A673 (cell line): ENCODE results near the gene PIAS4. TPM values are rescaled to one million over a fixed set of nuclear protein-coding genes. Genes with fewer than 3 reads are reported as not detected.

Source experiments
- BruUV-seq: library from RNA; stranded (reverse); fragments of 400-500 nt; replicated peaks from 2 replicates; lab custom pipeline; 2021; lab: Mats Ljungman, UMichigan
- CTCF ChIA-PET: fragments of 300-600 bp; sonication (Branson Sonifier 250); formaldehyde crosslinking; loops from one replicate; lab custom pipeline; 2022; ENCODE audit warnings: antibody characterized with exemption; lab: Charles Lee
- POLR2A ChIA-PET: fragments of 300-600 bp; sonication (Branson Sonifier 250); formaldehyde crosslinking; loops from one replicate; lab custom pipeline; 2022; ENCODE audit warnings: antibody characterized with exemption; ENCODE audit not compliant: low non-redundant PET; lab: Charles Lee
- DNase-seq: peaks from one replicate; pipeline ENCODE4 v3.0.0-alpha.2; 2015; ENCODE audit warnings: low spot score
- H3K27ac ChIP-seq: fragments of 200-600 bp; sonication (generic); 2 replicates; pipeline ENCODE4 v1.5.1; 2016; ENCODE audit warnings: mixed run types, low read depth, mild to moderate bottlenecking, mixed read lengths, antibody characterized with exemption, low read length; ENCODE audit not compliant: poor library complexity, severe bottlenecking
- H3K27me3 ChIP-seq: fragments of 200-600 bp; sonication (generic); replicated peaks from 2 replicates; pipeline ENCODE4 v1.6.1; 2017; ENCODE audit warnings: mixed run types, low read depth, mild to moderate bottlenecking, mixed read lengths, antibody characterized with exemption, low read length; ENCODE audit not compliant: insufficient read depth, poor library complexity
- H3K36me3 ChIP-seq: fragments of 200-600 bp; sonication (generic); 2 replicates; pipeline ENCODE4 v1.6.1; 2016; ENCODE audit warnings: mixed run types, mild to moderate bottlenecking, mixed read lengths, antibody characterized with exemption, low read length; ENCODE audit not compliant: insufficient read depth, poor library complexity, severe bottlenecking
- H3K4me1 ChIP-seq: fragments of 200-600 bp; sonication (generic); 2 replicates; pipeline ENCODE4 v1.6.1; 2017; ENCODE audit warnings: mixed run types, mild to moderate bottlenecking, mixed read lengths, antibody characterized with exemption, low read length; ENCODE audit not compliant: insufficient read depth, poor library complexity, severe bottlenecking
- H3K4me3 ChIP-seq: fragments of 200-600 bp; sonication (generic); 2 replicates; pipeline ENCODE4 v1.5.1; 2016; ENCODE audit warnings: low read depth, mixed run types, mild to moderate bottlenecking, mixed read lengths, low read length; ENCODE audit not compliant: poor library complexity, severe bottlenecking
- H3K9me3 ChIP-seq: fragments of 200-600 bp; sonication (generic); 2 replicates; pipeline ENCODE4 v1.6.1; 2016; ENCODE audit warnings: mixed run types, low read depth, mild to moderate bottlenecking, mixed read lengths, antibody characterized with exemption, low read length; ENCODE audit not compliant: poor library complexity, severe bottlenecking
- EZH2 ChIP-seq: fragments of 200-600 bp; sonication (generic); IDR thresholded peaks from 2 replicates; pipeline ENCODE4 v1.6.1; 2017; ENCODE audit warnings: borderline replicate concordance, low read depth, mild to moderate bottlenecking, mixed read lengths, antibody characterized with exemption, low read length; ENCODE audit not compliant: poor library complexity, severe bottlenecking
- intact Hi-C: fragments of 100-400 bp; cut with micrococcal nuclease; formaldehyde crosslinking; loops from one replicate; pipeline ENCODE4 v1.10.0; 2022; ENCODE audit not compliant: unreplicated experiment
- total RNA-seq: library from RNA; stranded (reverse); gene quantifications from 2 replicates; pipeline ENCODE4 v1.2.3, GENCODE V29; 2021
- TF ChIP-seq, protein P1 (sequence below): fragments of 300-800, 200-600 bp; sonication (generic); conservative IDR thresholded peaks from 2 replicates; pipeline ENCODE4 v1.5.1; 2017; ENCODE audit warnings: low read depth, mild to moderate bottlenecking, antibody characterized with exemption, low read length, moderate library complexity, mixed read lengths

The PIAS4 gene
- total RNA-seq, 1 experiment from 2014 or later: 59.1 TPM

DNA sequence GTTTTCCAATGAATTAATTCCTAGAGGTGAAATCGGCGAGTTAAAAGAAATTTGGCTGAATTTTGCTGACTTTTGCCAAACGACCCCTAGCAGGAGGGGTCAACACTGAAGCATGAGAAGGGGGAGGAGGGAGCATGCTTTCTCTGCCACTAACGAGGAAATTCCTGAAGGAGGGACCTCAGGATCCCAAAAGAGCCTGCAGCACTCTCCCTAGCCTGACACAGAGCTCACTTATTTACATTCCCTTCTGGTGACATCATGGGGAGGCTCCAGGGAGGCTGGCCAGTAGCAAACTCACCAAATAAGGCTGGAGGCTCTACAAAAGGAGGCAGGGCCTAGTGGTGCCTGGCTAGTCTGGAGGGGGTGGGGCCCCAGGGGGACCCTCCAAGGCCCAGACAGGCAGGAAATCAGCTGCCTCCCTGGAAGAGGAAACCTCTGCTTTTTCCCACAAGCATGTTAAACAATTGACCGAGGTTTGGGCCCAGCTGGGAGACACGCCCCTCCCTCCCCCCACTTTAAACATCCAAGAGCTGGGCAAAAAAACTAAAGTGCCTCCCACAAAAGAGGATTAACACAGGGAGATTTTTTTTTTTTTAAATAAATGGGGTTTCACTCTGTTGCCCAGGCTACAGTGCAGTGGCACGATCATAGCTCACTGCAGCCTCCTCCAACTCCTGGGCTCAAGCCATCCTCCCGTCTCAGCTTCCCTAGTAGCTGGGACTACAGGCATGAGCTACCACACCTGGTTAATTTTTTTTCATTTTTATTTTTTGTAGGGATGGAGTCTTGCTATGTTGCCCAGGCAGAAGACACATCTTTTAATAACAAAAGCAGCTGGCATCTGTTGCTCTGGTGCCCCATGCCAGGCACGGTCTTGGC is 38.7 kb upstream of the PIAS4 start:
- no peaks in the 10 kb centered on the region for H3K9me3 ChIP-seq
- peak; percentile 99 for DNase-seq
- TSS peak; percentile 62 for BruUV-seq
- peak overlapping the region; percentile 94 for H3K27ac ChIP-seq
- no peaks in the 10 kb centered on the region for H3K27me3 ChIP-seq
- H3K36me3 ChIP-seq: peaks cover 33% of the 10 kb centered on the region
- intact Hi-C loops: no loop called here
- H3K4me3 ChIP-seq: peak overlapping the region; percentile 93
- no peak for TF ChIP-seq EZH2
- TF ChIP-seq, protein P1, sequence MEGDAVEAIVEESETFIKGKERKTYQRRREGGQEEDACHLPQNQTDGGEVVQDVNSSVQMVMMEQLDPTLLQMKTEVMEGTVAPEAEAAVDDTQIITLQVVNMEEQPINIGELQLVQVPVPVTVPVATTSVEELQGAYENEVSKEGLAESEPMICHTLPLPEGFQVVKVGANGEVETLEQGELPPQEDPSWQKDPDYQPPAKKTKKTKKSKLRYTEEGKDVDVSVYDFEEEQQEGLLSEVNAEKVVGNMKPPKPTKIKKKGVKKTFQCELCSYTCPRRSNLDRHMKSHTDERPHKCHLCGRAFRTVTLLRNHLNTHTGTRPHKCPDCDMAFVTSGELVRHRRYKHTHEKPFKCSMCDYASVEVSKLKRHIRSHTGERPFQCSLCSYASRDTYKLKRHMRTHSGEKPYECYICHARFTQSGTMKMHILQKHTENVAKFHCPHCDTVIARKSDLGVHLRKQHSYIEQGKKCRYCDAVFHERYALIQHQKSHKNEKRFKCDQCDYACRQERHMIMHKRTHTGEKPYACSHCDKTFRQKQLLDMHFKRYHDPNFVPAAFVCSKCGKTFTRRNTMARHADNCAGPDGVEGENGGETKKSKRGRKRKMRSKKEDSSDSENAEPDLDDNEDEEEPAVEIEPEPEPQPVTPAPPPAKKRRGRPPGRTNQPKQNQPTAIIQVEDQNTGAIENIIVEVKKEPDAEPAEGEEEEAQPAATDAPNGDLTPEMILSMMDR: no peak
- peaks cover 20% of the 10 kb centered on the region for H3K4me1 ChIP-seq
- ChIA-PET POLR2A (interaction anchor here (0.6 to 1.2 kb wide), 5 partner anchors 10 to 278 kb away, joined by 3 to 8 read pairs (median 4); partner anchors contain the start of genes EEF2 and YJU2), CTCF (interaction anchor here (0.6 to 1.3 kb wide), 3 partner anchors 13 to 170 kb away, joined by 3 to 10 read pairs (median 6); no protein-coding TSS in a partner anchor)

DNA sequence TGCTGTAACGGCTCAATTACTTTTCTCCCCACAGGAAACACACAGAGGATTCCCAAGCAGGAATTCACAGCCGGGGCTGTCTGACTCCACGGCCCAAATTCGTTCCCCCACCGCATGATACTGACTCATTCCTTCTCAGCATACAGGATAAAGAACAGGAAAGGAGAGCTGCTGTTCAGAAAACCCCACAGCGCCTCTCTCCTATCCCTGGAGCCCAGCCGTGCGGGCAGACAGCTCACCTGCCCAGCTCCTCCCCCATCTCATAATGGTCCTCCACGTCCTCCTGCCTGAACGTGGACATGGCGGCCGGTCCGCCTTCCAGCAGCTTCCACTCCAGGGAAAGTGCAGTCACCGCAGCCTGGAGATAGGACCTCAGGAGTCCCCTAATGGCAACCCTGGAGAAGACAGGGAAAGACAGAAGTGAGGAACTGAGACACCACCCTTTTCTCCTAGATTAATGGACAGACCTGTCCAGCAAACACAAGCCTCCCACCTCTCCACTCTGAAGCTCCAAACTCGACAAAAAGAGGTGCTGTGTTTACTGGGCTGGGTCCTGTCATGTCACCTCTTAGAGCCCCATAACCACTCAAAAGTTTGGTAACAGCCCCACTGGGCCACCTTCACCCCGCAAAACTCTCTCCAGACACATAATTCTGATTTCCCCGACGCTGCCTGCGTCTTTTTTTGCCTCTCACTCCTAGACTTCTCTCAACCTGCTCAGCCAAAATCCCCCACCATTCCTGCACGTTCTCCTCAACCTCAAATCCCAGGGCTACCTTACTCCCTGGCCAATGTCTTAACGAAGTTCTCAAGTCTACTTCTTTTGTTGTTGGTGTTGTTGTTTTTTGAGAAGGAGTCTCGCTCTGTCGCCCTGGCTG is 37.9 kb upstream of the PIAS4 start:
- H3K4me1 ChIP-seq: peaks cover 20% of the 10 kb centered on the region
- ChIA-PET POLR2A (interaction anchor here (0.7 to 1.2 kb wide), 3 partner anchors 9 to 105 kb away, joined by 3 to 8 read pairs (median 4); partner anchors contain the start of gene EEF2), CTCF (interaction anchor here (1.3 kb wide), 1 partner anchor 18 kb away, joined by 10 read pairs; no protein-coding TSS in a partner anchor)
- BruUV-seq: no TSS peak
- peak overlapping the region; percentile 94 for H3K27ac ChIP-seq
- peaks cover 30% of the 10 kb centered on the region for H3K36me3 ChIP-seq
- intact Hi-C loops: no loop called here
- TF ChIP-seq EZH2: no peak
- TF ChIP-seq, protein P1: peak; percentile 28; the same call in 1 of the 2 replicates
- no peaks in the 10 kb centered on the region for H3K27me3 ChIP-seq
- no peaks in the 10 kb centered on the region for H3K9me3 ChIP-seq
- DNase-seq: peak; percentile 65
- peak overlapping the region; percentile 93 for H3K4me3 ChIP-seq

DNA sequence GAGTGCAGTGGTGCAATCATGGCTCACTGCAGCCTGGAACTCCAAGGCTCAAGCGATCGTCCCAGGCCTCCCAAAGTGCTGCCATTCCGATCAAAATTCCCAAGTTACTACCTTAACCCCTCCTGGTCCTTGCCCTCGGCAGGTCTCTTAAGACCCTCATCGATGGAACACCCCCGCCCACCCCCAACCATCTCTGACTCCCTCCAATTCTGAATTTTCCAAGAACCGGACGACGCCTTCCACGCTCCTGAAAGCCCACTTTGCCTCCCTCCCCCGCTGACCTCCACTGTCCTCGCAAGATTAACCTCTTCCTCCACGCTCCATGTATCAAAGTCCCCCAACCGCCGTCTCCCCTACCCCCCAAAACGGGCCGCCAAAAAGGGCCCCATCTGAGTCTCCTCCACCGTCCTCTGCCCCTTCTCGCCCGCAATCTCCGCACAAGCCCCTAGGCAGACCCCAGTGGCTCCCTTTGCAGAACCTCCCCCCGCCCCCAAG is 37.2 kb upstream of the PIAS4 start:
- peak overlapping the region; percentile 94 for H3K27ac ChIP-seq
- ChIA-PET POLR2A (interaction anchor here (0.5 kb wide), 1 partner anchor 10 kb away, joined by 4 read pairs; no protein-coding TSS in a partner anchor), CTCF (no interaction called here)

More for the DNA sequence above, 37.2 kb upstream of the PIAS4 start:
- Histone ChIP-seq H3K27me3 (no peaks in the 10 kb centered on the region), H3K4me1 (peaks cover 20% of the 10 kb centered on the region), H3K36me3 (peaks cover 31% of the 10 kb centered on the region), H3K4me3 (peak overlapping the region; percentile 93), H3K9me3 (no peaks in the 10 kb centered on the region)
- no peak for TF ChIP-seq EZH2
- TF ChIP-seq, protein P1: no peak
- intact Hi-C loops: no loop called here
- no peak for DNase-seq
- BruUV-seq: no TSS peak
